ENCODE data around the gene CACNA1A.
"Not testable (repeated sequence)": the region's sequence is repeated elsewhere in the genome, so short reads cannot be mapped to it uniquely, and the experiment has no call there.

The CACNA1A gene

DNA sequence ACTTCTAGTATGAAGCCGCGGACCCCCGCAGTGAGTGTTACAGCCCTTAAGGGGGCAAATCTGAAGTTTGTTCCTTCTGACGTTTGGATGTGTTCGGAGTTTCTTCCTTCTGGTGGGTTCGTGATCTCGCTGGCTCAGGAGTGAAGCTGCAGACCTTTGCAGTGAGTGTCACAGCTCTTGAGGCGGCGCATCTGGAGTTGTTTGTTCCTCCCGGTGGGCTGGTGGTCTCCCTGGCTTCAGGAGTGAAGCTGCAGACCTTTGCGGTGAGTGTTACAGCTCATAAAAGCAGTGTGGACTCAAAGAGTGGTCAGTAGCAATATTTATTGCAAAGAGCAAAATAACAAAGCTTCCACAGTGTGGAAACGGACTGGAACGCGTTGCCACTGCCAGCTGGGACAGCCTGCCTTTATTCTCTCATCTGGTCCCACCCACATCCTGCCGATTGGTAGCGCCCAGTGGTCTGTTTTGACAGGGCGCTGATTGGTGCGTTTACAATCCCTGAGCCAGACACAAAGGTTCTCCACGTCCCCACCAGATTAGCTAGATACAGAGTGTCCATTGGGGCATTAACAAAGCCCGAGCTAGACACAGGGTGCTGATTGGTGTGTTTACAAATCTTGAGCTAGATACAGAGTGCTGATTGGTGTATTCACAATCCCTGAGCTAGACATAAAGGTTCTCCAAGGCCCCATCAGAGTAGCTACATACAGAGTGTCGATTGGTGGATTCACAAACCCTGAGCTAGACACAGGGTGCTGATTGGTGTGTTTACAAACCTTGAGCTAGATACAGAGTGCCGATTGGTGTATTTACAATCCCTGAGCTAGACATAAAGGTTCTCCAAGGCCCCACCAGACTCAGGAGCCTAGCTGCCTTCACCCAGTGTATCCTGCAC lies 320.3 kb downstream of the CACNA1A start:
- not testable (repeated sequence) for FAIRE-seq

DNA sequence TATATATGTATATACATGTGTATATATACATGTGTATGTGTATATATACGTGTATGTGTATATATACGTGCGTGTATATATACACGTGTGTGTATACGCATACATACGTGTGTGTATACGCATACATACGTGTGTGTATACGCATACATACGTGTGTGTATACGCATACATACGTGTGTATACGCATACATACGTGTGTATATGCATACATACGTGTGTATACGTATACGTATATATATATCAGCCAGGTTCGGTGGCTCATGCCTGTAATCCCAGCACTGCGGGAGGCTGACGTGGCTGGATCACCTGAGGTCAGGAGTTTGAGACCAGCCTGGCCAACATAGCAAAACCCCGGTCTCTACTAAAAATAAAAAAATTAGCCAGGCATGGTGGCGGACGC lies 321.4 kb downstream of the CACNA1A start:
- FAIRE-seq = not testable (repeated sequence)

- no peak for FAIRE-seq
These were observed 324.4 kb downstream of the CACNA1A start for GRCh38 chr19:13181747-13182388.

DNA sequence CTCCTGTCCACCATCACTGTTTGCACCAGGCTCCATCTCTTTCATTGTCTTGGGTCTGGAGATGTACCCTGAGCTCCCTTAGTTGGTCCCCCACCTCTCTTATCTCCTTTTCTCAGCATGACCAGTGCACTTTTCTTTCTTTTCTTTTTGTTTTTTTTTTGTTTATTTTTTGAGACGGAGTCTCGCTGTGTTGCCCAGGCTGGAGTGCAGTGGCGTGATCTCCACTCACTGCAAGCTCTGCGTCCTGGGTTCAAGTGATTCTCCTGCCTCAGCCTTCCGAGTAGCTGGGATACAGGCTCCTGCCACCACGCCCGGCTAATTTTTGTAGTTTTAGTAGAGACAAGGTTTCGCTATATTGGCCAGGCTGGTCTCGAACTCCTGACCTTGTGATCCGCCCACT lies 328.0 kb downstream of the CACNA1A start:
- not testable (repeated sequence) for FAIRE-seq

- FAIRE-seq = not testable (repeated sequence)
These were observed 328.7 kb downstream of the CACNA1A start for GRCh38 chr19:13177584-13177983.

DNA sequence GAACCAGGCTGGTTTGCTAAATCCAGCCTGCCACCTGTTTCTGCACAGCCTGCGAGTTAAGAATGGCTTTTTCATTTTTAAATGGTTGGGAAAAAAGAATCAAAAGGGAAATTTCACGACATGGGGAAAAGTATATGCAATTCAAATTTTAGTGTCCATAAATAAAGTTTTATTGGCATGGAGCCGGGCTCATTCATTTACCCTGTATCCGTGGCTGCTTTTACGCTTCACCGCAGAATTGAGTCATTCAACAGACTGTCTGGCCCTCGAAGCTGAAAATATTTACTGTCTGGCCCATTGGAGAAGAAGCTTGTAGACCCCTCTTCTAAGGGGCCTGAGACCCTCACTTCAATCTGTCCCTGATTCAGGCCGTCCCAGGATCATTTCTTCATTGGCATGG lies 329.9 kb downstream of the CACNA1A start:
- no peak for FAIRE-seq

GRCh38 chr19:13173139-13173737 lies 333.0 kb downstream of the CACNA1A start:
- FAIRE-seq = no peak

DNA sequence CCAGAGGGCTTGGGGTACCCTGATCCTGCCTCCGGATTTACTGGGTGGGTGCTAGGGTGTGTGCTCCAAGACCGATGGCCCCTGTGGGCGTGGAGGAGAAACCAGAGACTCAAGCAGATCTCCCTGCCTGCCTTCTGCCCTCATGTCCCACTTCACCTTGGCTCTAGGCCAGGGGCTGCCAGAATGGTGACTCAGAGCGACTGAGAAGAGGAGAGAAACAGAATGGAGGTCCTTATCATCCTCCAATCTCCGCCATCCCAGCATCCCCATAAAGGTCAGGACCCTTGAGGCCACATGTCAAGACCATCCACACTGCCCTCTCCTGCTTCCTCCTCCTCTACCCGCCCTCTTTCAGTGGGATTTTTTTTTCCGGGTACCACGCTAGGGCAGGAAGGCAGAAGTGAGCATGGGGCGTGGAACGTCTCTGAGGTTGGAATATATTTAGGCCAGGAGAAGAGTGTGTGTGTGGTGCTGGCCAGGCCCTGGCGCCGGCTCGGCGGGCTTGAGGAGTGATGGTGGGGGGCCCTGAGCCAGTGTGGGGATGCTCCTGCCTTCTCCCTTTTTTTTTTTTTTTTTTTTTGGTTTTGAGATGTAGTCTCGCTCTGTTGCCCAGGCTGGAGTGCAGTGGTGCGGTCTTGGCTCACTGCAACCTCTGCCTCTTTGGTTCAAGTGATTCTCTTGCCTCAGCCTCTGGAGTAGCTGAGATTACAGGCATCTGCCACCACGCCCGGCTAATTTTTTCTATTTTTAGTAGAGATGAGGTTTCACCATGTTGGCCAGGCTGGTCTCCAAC lies 333.7 kb downstream of the CACNA1A start:
- FAIRE-seq = no peak

GRCh38 chr19:13171146-13171545 lies 335.1 kb downstream of the CACNA1A start:
- no peak for FAIRE-seq

- FAIRE-seq = no peak
These were observed 336.5 kb downstream of the CACNA1A start for GRCh38 chr19:13169769-13170168.

- not testable (repeated sequence) for FAIRE-seq
These were observed 340.1 kb downstream of the CACNA1A start for GRCh38 chr19:13166151-13166550.

GRCh38 chr19:13165162-13165997 lies 340.9 kb downstream of the CACNA1A start:
- no peak for FAIRE-seq

- FAIRE-seq = no peak
These were observed 341.7 kb downstream of the CACNA1A start for GRCh38 chr19:13164343-13165161.

DNA sequence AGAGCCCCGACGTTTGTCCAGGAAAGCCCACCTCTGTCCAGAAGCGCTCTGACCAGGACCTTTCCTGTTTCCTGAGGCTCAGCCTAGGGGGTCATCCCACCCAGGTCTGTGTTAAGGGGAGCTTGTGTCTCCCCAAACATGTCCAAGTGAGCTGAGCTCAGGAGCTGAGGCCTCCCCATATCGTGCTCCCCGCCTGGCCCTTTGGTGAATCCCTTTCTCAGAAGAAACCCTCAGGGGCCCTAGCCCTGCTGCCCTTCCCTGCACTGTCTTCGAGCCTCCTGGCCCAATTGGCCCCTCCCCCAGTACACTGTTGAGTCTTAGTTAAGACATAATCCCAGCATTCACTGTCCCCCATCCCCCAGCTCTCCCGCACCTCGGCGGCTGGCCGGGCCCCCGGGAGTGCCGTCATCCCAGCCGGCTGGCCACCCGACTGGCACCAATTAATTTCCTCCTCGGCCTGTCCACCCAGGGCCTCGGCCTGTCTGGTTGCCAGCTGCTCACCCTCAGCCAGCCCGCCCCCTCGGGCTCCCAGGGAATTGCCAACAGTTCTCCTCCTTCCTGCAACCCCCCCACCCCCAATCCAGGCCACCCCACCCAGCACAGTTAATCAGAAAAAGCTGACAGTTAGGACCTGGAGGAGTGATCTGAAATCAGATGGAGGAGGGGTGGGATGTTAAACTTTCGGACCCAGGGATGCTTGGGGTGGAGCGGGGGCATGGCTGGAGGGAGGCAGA lies 342.5 kb downstream of the CACNA1A start:
- no peak for FAIRE-seq

DNA sequence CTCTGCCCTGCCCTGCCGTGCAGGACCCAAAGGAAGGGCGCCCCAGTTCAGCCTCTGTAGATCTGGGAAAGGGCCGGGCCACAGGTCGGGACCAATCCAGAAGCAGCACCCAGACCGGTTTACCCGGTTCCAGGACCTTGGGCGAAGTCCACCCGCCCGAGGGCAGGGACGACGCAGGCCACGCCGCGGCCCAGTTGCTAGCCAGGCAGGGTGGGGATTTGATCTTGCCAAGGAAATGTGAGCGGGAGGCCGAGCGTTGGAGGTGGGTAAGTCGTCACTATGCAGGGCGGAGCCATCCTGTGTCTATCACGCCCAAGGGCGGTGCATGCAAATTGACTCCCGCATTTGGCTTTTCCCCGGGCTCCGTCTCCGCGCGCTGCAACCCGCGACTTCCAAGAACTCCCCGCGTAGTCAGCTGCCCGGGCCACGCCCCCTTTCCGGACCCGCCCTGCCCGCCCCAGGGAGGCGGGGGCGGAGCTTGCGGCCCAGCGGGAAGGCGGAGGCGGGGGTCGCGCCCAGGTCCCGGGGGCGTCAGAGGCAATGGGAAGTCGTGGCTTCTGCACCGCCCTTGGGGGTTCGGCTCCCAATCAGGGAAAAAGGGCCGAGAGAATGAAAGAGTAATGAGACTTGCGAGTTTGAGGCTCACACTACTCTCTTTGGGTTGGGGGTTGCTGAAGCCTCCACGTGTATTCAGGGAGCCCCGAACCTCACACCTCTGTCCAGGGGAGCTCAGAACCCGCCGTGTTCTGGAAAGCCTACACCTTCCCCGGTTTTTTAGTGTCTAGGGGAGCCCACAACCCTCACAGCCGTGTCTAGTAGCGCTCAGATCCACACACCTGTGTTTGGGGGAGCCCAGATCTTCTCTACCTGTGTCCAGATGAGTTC lies 343.3 kb downstream of the CACNA1A start:
- no peak for FAIRE-seq

DNA sequence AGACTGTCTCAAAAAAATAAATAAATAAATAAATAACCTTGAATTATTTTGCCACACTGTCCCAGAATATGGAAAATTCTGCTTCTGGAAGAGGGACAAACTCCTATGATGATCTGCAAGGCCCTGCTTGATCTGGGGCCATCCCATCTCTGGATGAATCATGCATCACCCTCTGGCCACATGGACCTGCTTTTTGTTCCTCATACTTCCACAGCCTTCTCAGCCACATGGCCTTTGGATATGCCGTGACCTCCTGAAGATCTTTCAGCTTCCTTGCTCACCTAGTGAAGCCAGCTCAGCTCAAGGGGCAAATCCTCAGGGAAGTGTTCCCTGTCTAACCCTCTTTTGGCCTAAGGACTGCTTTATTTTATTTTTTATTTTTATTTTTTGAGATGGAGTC lies 345.7 kb downstream of the CACNA1A start:
- FAIRE-seq = no peak

DNA sequence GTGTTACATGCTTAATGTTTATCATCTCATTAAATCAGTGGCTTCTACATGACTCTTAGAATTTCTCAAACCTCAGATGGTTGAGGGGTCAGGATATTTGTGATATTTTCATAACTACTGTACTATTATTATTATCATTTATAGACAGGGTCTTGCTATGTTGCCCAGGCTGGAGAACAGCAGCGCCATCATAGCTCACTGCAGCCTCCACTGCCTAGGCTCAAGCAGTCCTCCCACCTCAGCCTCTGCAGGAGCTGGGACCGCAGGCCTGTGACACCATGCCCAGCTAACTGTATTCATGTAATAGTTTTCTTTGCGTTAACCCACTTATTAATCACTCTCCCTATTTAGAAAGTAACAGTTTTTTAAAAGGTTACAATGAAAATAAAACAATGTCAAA lies 346.6 kb downstream of the CACNA1A start:
- FAIRE-seq = no peak

Measured in colon (tissue), 2 donors.